ENCODE results near the gene BCAP31. TPM values are rescaled to one million over a fixed set of nuclear protein-coding genes. Genes with fewer than 3 reads are reported as not detected.

Gene BCAP31
- total and polyA plus RNA-seq, 2 donors from 2014 or later = 218 to 246 TPM

DNA sequence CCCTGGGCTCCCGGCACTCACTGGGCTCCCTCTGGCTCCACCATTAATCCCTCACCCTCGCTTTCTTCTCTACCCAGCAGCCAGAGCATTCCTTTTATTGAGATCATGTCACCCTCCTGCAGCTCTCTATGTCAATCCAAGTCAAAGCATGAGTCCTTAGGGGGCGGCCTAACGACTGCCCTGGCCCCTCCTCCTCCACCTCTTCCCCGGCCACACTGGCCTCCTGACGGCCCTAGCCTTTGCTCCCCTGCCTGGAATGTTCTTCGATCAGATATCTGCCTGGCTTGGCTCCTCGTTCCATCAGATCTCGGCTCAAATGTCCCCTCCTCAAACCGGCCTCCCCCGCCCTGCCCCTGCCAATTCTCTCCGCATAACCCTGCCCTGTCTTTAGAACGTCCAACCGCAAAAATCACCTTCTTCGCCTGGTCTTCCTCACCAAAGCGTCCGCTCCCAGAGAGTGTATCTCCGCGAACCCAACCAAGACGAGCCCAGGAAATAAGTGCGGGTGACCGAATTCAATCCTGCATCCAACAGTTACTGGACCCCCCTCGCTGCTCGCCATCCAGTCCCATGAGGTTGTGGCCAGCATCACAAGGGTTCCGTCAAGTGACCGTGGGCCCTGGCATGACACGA is 49.9 kb downstream of the BCAP31 start:
- H3K4me3 ChIP-seq (ENCODE audit: low read length in 3 of 3) = no peak overlapping the region
- no peak for FAIRE-seq
- no peaks in the 10 kb centered on the region for H3K4me1 ChIP-seq (ENCODE audit: control insufficient read depth in 2 of 3, insufficient read depth in 2 of 3, low read depth in 1 of 3, low read length in 3 of 3)
- no peaks in the 10 kb centered on the region for H3K27me3 ChIP-seq (ENCODE audit: control insufficient read depth, insufficient read depth, low read length)
- peak in 1 of 5 donors; percentile 46 for DNase-seq
- no peak overlapping the region for H3K9ac ChIP-seq (ENCODE audit: low read length in 3 of 3)
- TF ChIP-seq, protein P1, sequence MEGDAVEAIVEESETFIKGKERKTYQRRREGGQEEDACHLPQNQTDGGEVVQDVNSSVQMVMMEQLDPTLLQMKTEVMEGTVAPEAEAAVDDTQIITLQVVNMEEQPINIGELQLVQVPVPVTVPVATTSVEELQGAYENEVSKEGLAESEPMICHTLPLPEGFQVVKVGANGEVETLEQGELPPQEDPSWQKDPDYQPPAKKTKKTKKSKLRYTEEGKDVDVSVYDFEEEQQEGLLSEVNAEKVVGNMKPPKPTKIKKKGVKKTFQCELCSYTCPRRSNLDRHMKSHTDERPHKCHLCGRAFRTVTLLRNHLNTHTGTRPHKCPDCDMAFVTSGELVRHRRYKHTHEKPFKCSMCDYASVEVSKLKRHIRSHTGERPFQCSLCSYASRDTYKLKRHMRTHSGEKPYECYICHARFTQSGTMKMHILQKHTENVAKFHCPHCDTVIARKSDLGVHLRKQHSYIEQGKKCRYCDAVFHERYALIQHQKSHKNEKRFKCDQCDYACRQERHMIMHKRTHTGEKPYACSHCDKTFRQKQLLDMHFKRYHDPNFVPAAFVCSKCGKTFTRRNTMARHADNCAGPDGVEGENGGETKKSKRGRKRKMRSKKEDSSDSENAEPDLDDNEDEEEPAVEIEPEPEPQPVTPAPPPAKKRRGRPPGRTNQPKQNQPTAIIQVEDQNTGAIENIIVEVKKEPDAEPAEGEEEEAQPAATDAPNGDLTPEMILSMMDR (IDR thresholded peaks at IDR 0.05; ENCODE audit: borderline replicate concordance, extremely low read depth, insufficient read depth) = no peak
- no peaks in the 10 kb centered on the region for H3K9me3 ChIP-seq (ENCODE audit: control insufficient read depth in 2 of 3, insufficient read depth in 1 of 3, low read length in 3 of 3)
- intact Hi-C loops (cut with DNase I) = no loop called here
- H3K27ac ChIP-seq (ENCODE audit: low read depth in 2 of 2, low read length in 2 of 2) = no peak overlapping the region
- H3K36me3 ChIP-seq (ENCODE audit: control insufficient read depth in 2 of 3, insufficient read depth in 3 of 3, low read length in 3 of 3) = no peaks in the 10 kb centered on the region

DNA sequence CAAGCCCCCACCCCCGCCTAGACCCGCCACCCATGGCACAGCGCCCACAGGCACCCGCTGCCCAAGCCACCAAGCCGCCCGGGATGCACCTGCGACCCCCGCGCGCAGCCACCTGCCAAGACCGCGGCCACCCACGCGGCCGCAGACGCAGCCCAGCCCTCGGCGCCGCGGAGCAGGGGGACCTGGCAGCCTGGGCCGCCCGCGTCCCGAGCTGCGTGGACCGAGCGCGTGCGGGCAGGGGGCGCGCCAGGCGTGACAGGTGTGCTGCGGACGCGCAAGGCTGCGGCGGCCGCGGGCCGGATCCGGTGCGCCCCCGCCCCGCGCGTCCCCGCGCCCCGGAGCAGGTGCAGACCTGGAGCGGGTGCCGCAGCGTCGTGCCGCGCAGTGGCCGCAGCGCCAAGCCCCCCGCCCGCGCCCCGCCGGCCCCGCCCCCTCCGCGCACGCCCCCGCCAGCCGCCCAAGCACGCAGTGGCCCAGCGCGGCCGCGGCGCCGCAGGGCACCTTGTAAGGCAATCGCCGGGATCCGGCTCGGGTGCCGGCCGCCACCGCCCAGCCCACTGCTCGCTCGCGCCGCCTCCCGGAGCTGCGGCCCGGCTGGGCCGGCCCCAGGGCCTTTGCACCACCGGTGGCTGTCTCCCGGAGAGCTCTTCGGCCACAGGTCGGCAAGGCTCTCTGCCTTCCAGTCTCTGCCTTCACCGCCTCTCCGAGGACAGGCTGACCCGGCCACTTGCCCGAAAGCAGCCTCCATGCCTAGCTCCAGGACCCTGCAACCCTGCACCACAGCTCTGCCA is 50.6 kb downstream of the BCAP31 start, which contains the start of gene PNCK:
PNCK (minus strand) TSS at position 386 of the 791 bp plus-strand sequence. CDS start 737 bp downstream, outside the sequence.
- DNase-seq (peak in 3 of 5 donors; percentile 45 to 55 (median 52)), FAIRE-seq (no peak)
- H3K36me3 ChIP-seq (ENCODE audit: control insufficient read depth in 2 of 3, insufficient read depth in 3 of 3, low read length in 3 of 3) = no peaks in the 10 kb centered on the region
- no peak within 1 kb of the TSS for H3K4me3 ChIP-seq (ENCODE audit: low read length in 3 of 3)
- intact Hi-C loops (cut with DNase I) = no loop called here
- TF ChIP-seq, protein P1 (IDR thresholded peaks at IDR 0.05; ENCODE audit: borderline replicate concordance, extremely low read depth, insufficient read depth) = no peak
- no peaks in the 10 kb centered on the region for H3K9me3 ChIP-seq (ENCODE audit: control insufficient read depth in 2 of 3, insufficient read depth in 1 of 3, low read length in 3 of 3)
- H3K4me1 ChIP-seq (ENCODE audit: control insufficient read depth in 2 of 3, insufficient read depth in 2 of 3, low read depth in 1 of 3, low read length in 3 of 3) = no peaks in the 10 kb centered on the region
- H3K27me3 ChIP-seq (ENCODE audit: control insufficient read depth, insufficient read depth, low read length) = no peaks in the 10 kb centered on the region
- no peak within 1 kb of the TSS for H3K9ac ChIP-seq (ENCODE audit: low read length in 3 of 3)
- no peak within 1 kb of the TSS for H3K27ac ChIP-seq (ENCODE audit: low read depth in 2 of 2, low read length in 2 of 2)

DNA sequence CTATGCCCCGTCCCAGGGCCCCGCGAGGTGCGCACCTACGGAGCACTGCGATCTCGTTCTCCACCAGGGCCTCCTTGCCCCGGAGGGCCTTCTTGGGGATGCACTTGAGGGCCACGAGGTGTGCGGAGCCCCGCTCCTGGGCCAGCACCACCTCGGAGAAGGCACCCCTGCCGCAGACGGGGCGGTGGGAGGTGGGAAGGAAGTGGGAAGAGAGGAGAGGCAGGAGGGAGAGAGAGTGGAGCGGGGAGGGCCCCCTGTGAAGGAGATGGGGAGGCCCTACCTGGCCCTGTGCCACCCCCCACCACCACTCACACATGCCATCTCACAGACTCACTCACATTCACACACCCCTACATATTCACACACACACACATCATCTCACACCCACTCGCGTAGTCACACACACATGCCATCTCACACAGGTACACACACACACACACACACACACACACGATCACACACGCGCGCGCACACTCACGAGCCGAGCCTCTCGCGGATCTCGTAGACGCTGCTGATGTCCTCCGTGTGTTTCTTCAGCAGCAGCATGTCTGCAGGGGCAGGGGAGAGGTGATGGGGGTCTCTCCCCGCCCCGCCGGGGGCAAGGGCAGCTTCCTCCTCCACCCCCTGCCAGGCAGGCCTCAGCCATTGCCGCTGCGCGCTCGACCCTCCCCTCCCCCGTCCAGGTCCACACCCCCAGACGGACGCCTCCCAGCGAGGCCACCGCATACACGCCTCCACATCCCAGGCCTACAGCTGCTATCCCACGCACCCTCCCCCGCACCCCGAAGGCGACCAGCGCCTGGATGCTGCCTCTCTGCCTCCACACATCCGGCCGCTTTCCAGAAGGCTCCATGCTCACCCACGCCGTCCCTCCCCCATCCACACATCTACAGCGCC is 51.4 kb downstream of the BCAP31 start:
- Histone ChIP-seq H3K27me3 (ENCODE audit: control insufficient read depth, insufficient read depth, low read length) (no peaks in the 10 kb centered on the region), H3K4me3 (ENCODE audit: low read length in 3 of 3) (no peak overlapping the region), H3K9ac (ENCODE audit: low read length in 3 of 3) (no peak overlapping the region), H3K36me3 (ENCODE audit: control insufficient read depth in 2 of 3, insufficient read depth in 3 of 3, low read length in 3 of 3) (no peaks in the 10 kb centered on the region), H3K27ac (ENCODE audit: low read depth in 2 of 2, low read length in 2 of 2) (no peak overlapping the region), H3K9me3 (ENCODE audit: control insufficient read depth in 2 of 3, insufficient read depth in 1 of 3, low read length in 3 of 3) (no peaks in the 10 kb centered on the region), H3K4me1 (ENCODE audit: control insufficient read depth in 2 of 3, insufficient read depth in 2 of 3, low read depth in 1 of 3, low read length in 3 of 3) (no peaks in the 10 kb centered on the region)
- FAIRE-seq = no peak
- intact Hi-C loops (cut with DNase I) = no loop called here
- DNase-seq = peak; percentile 44 to 85 (median 66)
- TF ChIP-seq, protein P1 (IDR thresholded peaks at IDR 0.05; ENCODE audit: borderline replicate concordance, extremely low read depth, insufficient read depth) = no peak

Measured in kidney (tissue), 14 donors.